HepG2 (cell line): Measurements from ENCODE around the gene HS6ST2. TPM values are rescaled to one million over a fixed set of nuclear protein-coding genes. Genes with fewer than 3 reads are reported as not detected.
A peak's percentile ranks its signal among the peaks of the same experiment; 100 is the strongest.

ENCODE experiments used
- ARID5B ChIP-seq: IDR thresholded peaks from 2 replicates; pipeline ENCODE4 v1.4.0; 2020; ENCODE audit warnings: mild to moderate bottlenecking, missing genetic modification reagents
- ATF4 ChIP-seq, 2 experiments: fragments of 450-650 bp in 1 of 2; sonication (generic) in 1 of 2; formaldehyde crosslinking; IDR thresholded peaks; 2 replicates each; pipeline versions ENCODE4 v1.5.0 to v1.8.0; 2020 to 2022; ENCODE audit warnings: mild to moderate bottlenecking in 1 of 2, missing genetic modification reagents in 1 of 2
- CHD4 ChIP-seq: fragments of 200-600 bp; sonication (generic); IDR thresholded peaks from 2 replicates; pipeline ENCODE4 v1.7.0; 2017; ENCODE audit warnings: mild to moderate bottlenecking, low read length, borderline replicate concordance
- DNMT1 ChIP-seq: sonication (generic); formaldehyde crosslinking; IDR thresholded peaks from 2 replicates; pipeline ENCODE4 v1.5.1; 2020; ENCODE audit warnings: mild to moderate bottlenecking, missing genetic modification reagents
- DRAP1 ChIP-seq: IDR thresholded peaks from 2 replicates; pipeline ENCODE4 v1.6.1; 2016; ENCODE audit warnings: missing genetic modification reagents, missing compliant biosample characterization
- KLF15 ChIP-seq: sonication (generic); formaldehyde crosslinking; IDR thresholded peaks from 2 replicates; pipeline ENCODE4 v1.8.1; 2023; ENCODE audit warnings: borderline replicate concordance, mild to moderate bottlenecking, inconsistent platforms, missing genetic modification reagents, mixed read lengths
- KMT2A ChIP-seq: sonication (generic); formaldehyde crosslinking; IDR thresholded peaks from 2 replicates; pipeline ENCODE4 v1.4.0; 2020; ENCODE audit warnings: missing genetic modification reagents
- MAF1 ChIP-seq: sonication (generic); formaldehyde crosslinking; IDR thresholded peaks from 2 replicates; pipeline ENCODE4 v1.5.0; 2020; ENCODE audit warnings: missing genetic modification reagents, borderline replicate concordance
- MED1 ChIP-seq: sonication (generic); formaldehyde crosslinking; IDR thresholded peaks from 2 replicates; pipeline ENCODE4 v1.4.0; 2020; ENCODE audit warnings: missing genetic modification reagents
- MLXIP ChIP-seq: sonication (generic); formaldehyde crosslinking; IDR thresholded peaks from 2 replicates; pipeline ENCODE4 v1.9.0; 2021; ENCODE audit warnings: missing genetic modification reagents, borderline replicate concordance
- SALL2 ChIP-seq: sonication (generic); formaldehyde crosslinking; IDR thresholded peaks from 2 replicates; pipeline ENCODE4 v1.8.1; 2023; ENCODE audit warnings: mild to moderate bottlenecking, missing genetic modification reagents, inconsistent platforms
- SKIL ChIP-seq: sonication (generic); formaldehyde crosslinking; IDR thresholded peaks from 2 replicates; pipeline ENCODE4 v1.8.0; 2022; ENCODE audit warnings: missing genetic modification reagents, mild to moderate bottlenecking, moderate library complexity, borderline replicate concordance
- STAT5B ChIP-seq: sonication (generic); formaldehyde crosslinking; IDR thresholded peaks from 2 replicates; pipeline ENCODE4 v1.4.0; 2020; ENCODE audit warnings: missing genetic modification reagents
- ZNF292 ChIP-seq: sonication (generic); formaldehyde crosslinking; IDR thresholded peaks from 2 replicates; pipeline ENCODE4 v1.8.1; 2022; ENCODE audit warnings: mild to moderate bottlenecking, low read depth, missing genetic modification reagents, borderline replicate concordance
- ZNF326 ChIP-seq: sonication (generic); formaldehyde crosslinking; IDR thresholded peaks from 2 replicates; pipeline ENCODE4 v1.4.0; 2020; ENCODE audit warnings: missing genetic modification reagents, borderline replicate concordance
- ZNF720 ChIP-seq: sonication (generic); formaldehyde crosslinking; IDR thresholded peaks from 2 replicates; pipeline ENCODE4 v1.4.0; 2020; ENCODE audit warnings: missing genetic modification reagents
- ZNF883 ChIP-seq: sonication (generic); formaldehyde crosslinking; IDR thresholded peaks from 2 replicates; pipeline ENCODE4 v1.5.1; 2020; ENCODE audit warnings: mild to moderate bottlenecking, missing genetic modification reagents; ENCODE audit errors: not compliant biosample characterization
- polyA plus RNA-seq, 8 experiments: library from polyadenylated mRNA; depleted of rRNA in 3 of 8; stranded (reverse) in 7 of 8; unstranded in 1 of 8; fragments of >200 nt; fragmentation: Illumina TruSeq in 4 of 8; extraction: Trizol in 4 of 8; gene quantifications; 2 replicates each; pipeline versions ENCODE4 v1.2.1 to v1.2.3, GENCODE V29; 2011 to 2016; ENCODE audit warnings: low read depth in 4 of 8, missing spikeins in 1 of 8, mixed read lengths in 1 of 8; ENCODE audit not compliant: insufficient read depth in 1 of 8
- total RNA-seq, 5 experiments: library from RNA; depleted of rRNA; stranded (reverse); fragments of >200 nt; fragmentation: Illumina TruSeq; extraction: Trizol; gene quantifications; 2 replicates each; pipeline ENCODE4 v1.2.3, GENCODE V29; 2016; ENCODE audit warnings: low read depth in 1 of 5

The HS6ST2 gene
- total and polyA plus RNA-seq, 2 of the 13 experiments (the other 11 are each of a cell fraction or from before 2014, with no cell fraction given): 0.05 TPM; not detected in 1

GRCh38 chrX:132590350-132591026, 367.9 kb downstream of the HS6ST2 start (continued):
- TF ChIP-seq ARID5B (CRISPR knock-in tag) (peak; percentile 99), MAF1 (CRISPR knock-in tag) (no peak), ZNF883 (CRISPR knock-in tag) (no peak), CHD4 (peak; percentile 65; the same call in 1 of the 2 replicates), MED1 (CRISPR knock-in tag) (peak; percentile 96), DNMT1 (CRISPR knock-in tag) (no peak), ZNF326 (CRISPR knock-in tag) (no peak), SKIL (CRISPR knock-in tag) (peak; percentile 100), ATF4 (CRISPR knock-in tag; IDR thresholded peaks at IDR 0.05) (peak in 1 of 2 experiments; percentile 76; a peak in 2 of 4 replicates), ZNF720 (CRISPR knock-in tag) (no peak), SALL2 (CRISPR knock-in tag) (peak; percentile 63; the same call in 1 of the 2 replicates), STAT5B (CRISPR knock-in tag) (0 out of 2 replicates have a peak, but pooled peaks have one; percentile 84), ZNF292 (peak; percentile 81; the same call in 1 of the 2 replicates), KMT2A (CRISPR knock-in tag) (no peak), DRAP1 (CRISPR knock-in tag) (no peak; the same call in 1 of the 2 replicates), KLF15 (CRISPR knock-in tag) (no peak), MLXIP (CRISPR knock-in tag) (no peak)
